CD4-positive, alpha-beta memory T cell (primary cell): ENCODE measurements around the gene PNKD. TPM values are rescaled to one million over a fixed set of nuclear protein-coding genes. Genes with fewer than 3 reads are reported as not detected.

ENCODE experiments used
- CTCF ChIA-PET: fragments of 350-600 bp; sonication (Branson Sonifier 250); formaldehyde crosslinking; loops from one replicate; lab custom pipeline; 2021; ENCODE audit warnings: inconsistent platforms; ENCODE audit not compliant: partially characterized antibody; lab: Charles Lee
- POLR2A ChIA-PET: fragments of 350-600 bp; sonication (Branson Sonifier 250); formaldehyde crosslinking; loops from one replicate; lab custom pipeline; 2021; ENCODE audit not compliant: partially characterized antibody; lab: Charles Lee
- DNase-seq, 5 donors: peaks; one replicate each; pipeline versions ENCODE4 v3.0.0 to v3.0.0-alpha.2; 2020 to 2022; ENCODE audit warnings: mixed read lengths in 1 of 5
- H3K27ac ChIP-seq: one replicate; pipeline ENCODE4 v1.7.0; 2013; ENCODE audit warnings: low read depth, low read length
- H3K27me3 ChIP-seq: 2 replicates; pipeline ENCODE4 v1.7.0; 2013; ENCODE audit warnings: mild to moderate bottlenecking, low read length, moderate library complexity; ENCODE audit not compliant: insufficient read depth
- H3K36me3 ChIP-seq: 2 replicates; pipeline ENCODE4 v1.7.0; 2013; ENCODE audit warnings: mild to moderate bottlenecking, low read length, moderate library complexity; ENCODE audit not compliant: insufficient read depth
- H3K4me1 ChIP-seq: 2 replicates; pipeline ENCODE4 v1.7.0; 2013; ENCODE audit warnings: mild to moderate bottlenecking, low read length, moderate library complexity; ENCODE audit not compliant: insufficient read depth
- H3K4me3 ChIP-seq, 2 donors: one replicate each; pipeline ENCODE4 v1.7.0; 2013; ENCODE audit warnings: low read length in 2 of 2, mild to moderate bottlenecking in 1 of 2
- H3K9me3 ChIP-seq, 2 donors: one replicate each; pipeline ENCODE4 v1.7.0; 2013; ENCODE audit warnings: low read length in 2 of 2, control low read depth in 1 of 2; ENCODE audit not compliant: control insufficient read depth in 1 of 2
- H3K27ac Mint-ChIP-seq, 7 donors: one replicate each; pipeline ENCODE4 v1.8.0; 2020 to 2021; ENCODE audit warnings: mixed read lengths in 7 of 7, mild to moderate bottlenecking in 6 of 7, inconsistent platforms in 3 of 7, moderate library complexity in 3 of 7
- H3K27me3 Mint-ChIP-seq, 2 donors: one replicate each; pipeline ENCODE4 v1.8.0; 2020 to 2021; ENCODE audit warnings: mixed read lengths in 2 of 2
- H3K36me3 Mint-ChIP-seq, 2 donors: one replicate each; pipeline ENCODE4 v1.8.0; 2020 to 2021; ENCODE audit warnings: mixed read lengths in 2 of 2, inconsistent platforms in 1 of 2, mild to moderate bottlenecking in 1 of 2
- H3K4me1 Mint-ChIP-seq, 4 donors: one replicate each; pipeline ENCODE4 v1.8.0; 2020 to 2021; ENCODE audit warnings: mixed read lengths in 4 of 4, mild to moderate bottlenecking in 1 of 4
- H3K4me3 Mint-ChIP-seq, 8 donors: one replicate each; pipeline ENCODE4 v1.8.0; 2020 to 2021; ENCODE audit warnings: mixed read lengths in 8 of 8, mild to moderate bottlenecking in 7 of 8, moderate library complexity in 6 of 8, inconsistent platforms in 3 of 8
- H3K9me3 Mint-ChIP-seq, 8 donors: one replicate each; pipeline ENCODE4 v1.8.0; 2020 to 2021; ENCODE audit warnings: mixed read lengths in 8 of 8, mild to moderate bottlenecking in 5 of 8, inconsistent platforms in 3 of 8, moderate library complexity in 1 of 8
- intact Hi-C: fragments of 100-400 bp; cut with micrococcal nuclease; formaldehyde crosslinking; loops from one replicate; pipeline ENCODE4 v1.15.1; 2023
- polyA plus RNA-seq, 2 donors: library from polyadenylated mRNA; unstranded; fragments of 300-500 nt; fragmentation: Illumina TruSeq; gene quantifications; one replicate each; pipeline ENCODE4 v1.2.3, GENCODE V29; 2021
- total RNA-seq, 2 experiments: library from RNA; stranded (reverse); gene quantifications; one replicate each; pipeline ENCODE4 v1.2.3, GENCODE V29; 2021

PNKD gene
- total and polyA plus RNA-seq, 4 experiments from 2014 or later, result 31.1 to 101 (median 59.0) TPM

DNA sequence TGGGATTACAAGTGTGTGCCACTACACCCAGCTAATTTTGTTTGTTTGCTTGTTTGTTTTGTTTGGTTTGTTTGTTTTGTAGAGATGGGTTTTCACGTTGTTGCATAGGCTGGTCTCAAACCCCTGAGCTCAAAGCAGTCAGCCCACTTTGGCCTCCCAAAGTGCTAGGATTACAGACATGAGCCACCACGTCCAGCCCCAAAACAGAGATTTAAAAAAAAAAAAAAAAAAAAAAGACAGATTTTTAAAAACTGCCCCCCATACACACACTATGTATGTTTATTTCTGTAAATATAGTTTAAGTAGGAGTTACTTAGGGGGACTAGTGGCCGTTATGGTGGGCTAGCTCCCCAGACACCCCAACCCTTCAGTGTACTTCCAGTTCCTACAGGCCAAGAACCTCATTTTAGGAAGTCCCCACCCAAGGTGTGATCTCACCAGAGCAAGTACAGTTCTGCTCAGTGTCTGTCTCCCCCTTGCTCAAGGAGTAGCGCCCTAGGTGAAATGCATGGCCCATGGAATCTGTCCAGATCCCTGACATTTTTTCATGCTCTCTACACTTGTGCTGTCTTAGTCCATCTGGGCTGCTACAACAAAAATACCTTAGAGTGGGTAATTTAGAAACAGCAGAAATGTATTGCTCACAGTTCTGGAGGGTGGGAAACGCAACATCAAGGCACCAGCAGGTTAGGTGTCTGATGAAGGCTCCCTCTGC lies 23.6 kb downstream of the PNKD start:
- Histone ChIP-seq H3K27ac (no peak overlapping the region), H3K27me3 (no peaks in the 10 kb centered on the region), H3K9me3 (no peaks in the 10 kb centered on the region), H3K36me3 (no peaks in the 10 kb centered on the region), H3K4me1 (peaks cover 41% of the 10 kb centered on the region), H3K4me3 (no peak overlapping the region)
- ChIA-PET CTCF (interaction anchor here (0.7 to 20.1 kb wide), 8 partner anchors 13 to 886 kb away, joined by 3 to 446 read pairs (median 6); partner anchors contain the start of genes AAMP, CATIP and PNKD), POLR2A (interaction anchor here (0.8 to 11.2 kb wide), 5 partner anchors 20 to 112 kb away, joined by 3 to 176 read pairs (median 42); partner anchors contain the start of genes AAMP and PNKD)
- Mint-ChIP-seq H3K36me3 (peaks cover 0 to 18% of the 10 kb centered on the region in 2 donors), H3K9me3 (no peaks in the 10 kb centered on the region), H3K4me1 (peaks cover 25 to 59% (median 40%) of the 10 kb centered on the region in 4 donors), H3K27ac (peak overlapping the region; percentile 15 to 72 (median 47)), H3K4me3 (peak overlapping the region in 3 of 8 donors; percentile 35 to 52 (median 39)), H3K27me3 (no peaks in the 10 kb centered on the region)
- intact Hi-C loops, result no loop called here
- no peak for DNase-seq

DNA sequence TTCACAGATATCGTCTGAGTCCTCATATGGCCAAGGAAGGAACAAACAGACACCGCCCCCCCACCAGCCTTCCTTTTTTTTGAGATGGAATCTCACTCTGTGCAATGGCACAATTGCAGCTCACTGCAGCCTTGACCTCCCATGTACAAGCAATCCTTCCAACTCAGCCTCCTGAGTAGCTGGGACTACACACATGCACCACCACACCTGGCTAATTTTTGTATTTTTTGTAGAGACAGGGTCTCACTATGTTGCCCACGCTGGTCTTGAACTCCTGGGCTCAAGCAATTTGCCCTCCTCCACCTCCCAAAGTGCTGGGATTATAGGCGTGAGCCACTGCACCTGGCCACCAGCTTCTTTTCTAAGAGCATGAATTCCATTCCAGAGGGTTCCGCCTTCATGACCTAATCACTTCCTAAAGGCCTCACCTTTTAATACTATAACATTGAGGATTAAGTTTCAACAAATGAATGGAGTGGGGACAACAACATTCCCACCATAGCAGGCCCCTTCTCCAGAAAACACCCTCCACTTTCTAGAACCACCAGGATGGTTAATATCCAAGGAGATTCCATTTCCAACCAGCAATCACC lies 24.2 kb downstream of the PNKD start:
- CTCF ChIA-PET, result interaction anchor here (1.1 to 20.1 kb wide), 5 partner anchors 8 to 102 kb away, joined by 3 to 446 read pairs (median 36); partner anchors contain the start of genes AAMP, CATIP and PNKD
- peaks cover 22 to 53% (median 35%) of the 10 kb centered on the region in 4 donors for H3K4me1 Mint-ChIP-seq
- no peak for DNase-seq
- Histone ChIP-seq H3K27ac (no peak overlapping the region), H3K36me3 (no peaks in the 10 kb centered on the region), H3K4me3 (no peak overlapping the region), H3K4me1 (peaks cover 34% of the 10 kb centered on the region), H3K27me3 (no peaks in the 10 kb centered on the region), H3K9me3 (no peaks in the 10 kb centered on the region)
- H3K36me3 Mint-ChIP-seq, result peaks cover 0 to 18% of the 10 kb centered on the region in 2 donors
- no peaks in the 10 kb centered on the region for H3K9me3 Mint-ChIP-seq
- no peaks in the 10 kb centered on the region for H3K27me3 Mint-ChIP-seq
- intact Hi-C loops, result no loop called here
- H3K27ac Mint-ChIP-seq, result peak overlapping the region; percentile 47 to 72 (median 54)
- peak overlapping the region in 2 of 8 donors; percentile 39 to 50 for H3K4me3 Mint-ChIP-seq
- POLR2A ChIA-PET, result interaction anchor here (1.2 to 11.2 kb wide), 4 partner anchors 9 to 106 kb away, joined by 5 to 176 read pairs (median 14); partner anchors contain the start of genes AAMP and PNKD

DNA sequence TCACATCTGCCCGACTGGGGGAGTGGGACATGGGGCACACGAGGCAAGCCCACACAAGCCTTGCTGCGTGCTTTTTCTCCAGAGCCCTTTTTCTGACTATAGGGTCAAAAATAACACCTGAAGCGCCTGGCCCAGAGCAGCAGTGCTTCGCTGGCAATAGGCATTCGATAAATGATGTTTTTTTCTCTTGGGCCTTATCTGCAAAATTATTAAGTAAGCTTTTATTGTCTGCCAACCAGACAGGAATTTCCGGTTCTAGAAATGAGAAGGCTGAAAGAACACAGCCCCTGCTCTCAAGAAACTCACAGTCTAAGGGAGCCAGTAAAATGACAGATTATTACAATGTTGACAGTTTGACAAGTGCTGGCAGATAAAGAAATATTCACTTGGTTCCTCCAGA lies 24.7 kb downstream of the PNKD start:
- Mint-ChIP-seq H3K36me3 (peaks cover 0 to 13% of the 10 kb centered on the region in 2 donors), H3K4me3 (peak overlapping the region in 2 of 8 donors; percentile 30 to 46), H3K27me3 (no peaks in the 10 kb centered on the region), H3K27ac (peak overlapping the region in 6 of 7 donors; percentile 50 to 94 (median 60)), H3K9me3 (no peaks in the 10 kb centered on the region), H3K4me1 (peaks cover 17 to 48% (median 30%) of the 10 kb centered on the region in 4 donors)
- Histone ChIP-seq H3K36me3 (no peaks in the 10 kb centered on the region), H3K27me3 (no peaks in the 10 kb centered on the region), H3K27ac (no peak overlapping the region), H3K4me3 (no peak overlapping the region), H3K9me3 (no peaks in the 10 kb centered on the region), H3K4me1 (peaks cover 29% of the 10 kb centered on the region)
- DNase-seq, result no peak
- ChIA-PET CTCF (interaction anchor here (2.0 to 20.1 kb wide), 4 partner anchors 9 to 101 kb away, joined by 21 to 446 read pairs (median 94); partner anchors contain the start of genes AAMP, CATIP and PNKD), POLR2A (interaction anchor here (0.8 to 11.2 kb wide), 5 partner anchors 9 to 105 kb away, joined by 3 to 176 read pairs (median 11); partner anchors contain the start of genes AAMP and PNKD)
- intact Hi-C loops, result no loop called here

DNA sequence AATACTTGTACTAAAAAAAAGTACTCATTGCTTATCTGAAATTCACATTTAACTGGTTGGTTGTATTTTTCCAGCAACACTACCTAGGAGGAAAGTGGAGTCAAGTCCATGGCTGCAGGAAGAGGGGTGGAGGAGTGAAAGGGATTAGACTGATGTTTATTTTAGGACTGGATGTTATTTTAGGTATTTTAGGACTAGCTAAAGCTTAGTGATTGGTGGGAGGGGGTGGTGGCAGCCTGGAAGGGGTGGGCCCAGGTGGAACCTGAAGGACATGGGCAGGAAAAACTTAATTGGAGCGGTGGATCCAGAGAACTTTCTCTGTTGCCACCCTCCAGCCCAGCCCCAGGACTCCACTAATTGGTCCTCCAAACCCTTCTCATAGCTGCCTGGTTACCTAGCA lies 25.9 kb downstream of the PNKD start:
- no peak overlapping the region for H3K4me3 Mint-ChIP-seq
- H3K4me3 ChIP-seq, result no peak overlapping the region
- H3K27ac ChIP-seq, result no peak overlapping the region
- no peak for DNase-seq
- H3K36me3 Mint-ChIP-seq, result peaks cover 0 to 4% of the 10 kb centered on the region in 2 donors
- peaks cover 11 to 39% (median 22%) of the 10 kb centered on the region in 4 donors for H3K4me1 Mint-ChIP-seq
- CTCF ChIA-PET, result interaction anchor here (2.0 to 20.1 kb wide), 4 partner anchors 10 to 100 kb away, joined by 21 to 446 read pairs (median 94); partner anchors contain the start of genes AAMP, CATIP and PNKD
- no peaks in the 10 kb centered on the region for H3K36me3 ChIP-seq
- POLR2A ChIA-PET, result interaction anchor here (2.1 to 11.2 kb wide), 3 partner anchors 11 to 71 kb away, joined by 5 to 176 read pairs (median 18); partner anchors contain the start of genes AAMP and PNKD
- H3K27me3 Mint-ChIP-seq, result no peaks in the 10 kb centered on the region
- peak overlapping the region in 2 of 7 donors; percentile 70 to 77 for H3K27ac Mint-ChIP-seq
- H3K27me3 ChIP-seq, result no peaks in the 10 kb centered on the region
- H3K4me1 ChIP-seq, result peaks cover 21% of the 10 kb centered on the region
- intact Hi-C loops, result no loop called here
- H3K9me3 ChIP-seq, result no peaks in the 10 kb centered on the region
- H3K9me3 Mint-ChIP-seq, result no peaks in the 10 kb centered on the region

DNA sequence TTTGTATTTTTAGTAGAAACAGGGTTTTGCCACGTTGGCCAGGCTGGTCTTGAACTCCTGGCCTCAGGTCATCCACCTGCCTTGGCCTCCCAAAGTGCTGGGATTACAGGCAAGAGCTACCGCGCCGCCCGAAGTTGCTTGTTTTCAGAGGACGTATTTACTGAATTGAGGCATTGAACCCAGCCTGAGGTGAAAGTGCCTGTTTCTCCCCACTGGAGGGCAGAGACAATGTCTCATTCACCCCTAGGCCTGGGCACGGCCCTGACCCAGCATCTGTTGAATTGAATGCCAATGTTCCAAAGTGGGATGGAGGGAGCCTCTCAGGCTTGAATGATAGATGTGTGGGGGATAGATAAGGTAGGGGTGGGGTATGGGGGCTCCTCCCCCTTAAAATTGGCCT lies 26.5 kb downstream of the PNKD start:
- no peak for DNase-seq
- CTCF ChIA-PET, result interaction anchor here (2.0 to 20.1 kb wide), 3 partner anchors 11 to 61 kb away, joined by 21 to 446 read pairs (median 151); partner anchors contain the start of genes AAMP, CATIP and PNKD
- no peaks in the 10 kb centered on the region for H3K36me3 Mint-ChIP-seq
- H3K9me3 ChIP-seq, result no peaks in the 10 kb centered on the region
- H3K4me1 Mint-ChIP-seq, result peaks cover 13 to 38% (median 25%) of the 10 kb centered on the region in 4 donors
- no peaks in the 10 kb centered on the region for H3K27me3 Mint-ChIP-seq
- no peak overlapping the region for H3K4me3 Mint-ChIP-seq
- no peak overlapping the region for H3K27ac ChIP-seq
- no peaks in the 10 kb centered on the region for H3K27me3 ChIP-seq
- H3K27ac Mint-ChIP-seq, result no peak overlapping the region
- no peak overlapping the region for H3K4me3 ChIP-seq
- H3K36me3 ChIP-seq, result no peaks in the 10 kb centered on the region
- H3K4me1 ChIP-seq, result peaks cover 25% of the 10 kb centered on the region
- no peaks in the 10 kb centered on the region for H3K9me3 Mint-ChIP-seq
- POLR2A ChIA-PET, result interaction anchor here (0.6 to 11.2 kb wide), 4 partner anchors 11 to 71 kb away, joined by 3 to 176 read pairs (median 12); partner anchors contain the start of genes AAMP and PNKD
- intact Hi-C loops, result no loop called here

DNA sequence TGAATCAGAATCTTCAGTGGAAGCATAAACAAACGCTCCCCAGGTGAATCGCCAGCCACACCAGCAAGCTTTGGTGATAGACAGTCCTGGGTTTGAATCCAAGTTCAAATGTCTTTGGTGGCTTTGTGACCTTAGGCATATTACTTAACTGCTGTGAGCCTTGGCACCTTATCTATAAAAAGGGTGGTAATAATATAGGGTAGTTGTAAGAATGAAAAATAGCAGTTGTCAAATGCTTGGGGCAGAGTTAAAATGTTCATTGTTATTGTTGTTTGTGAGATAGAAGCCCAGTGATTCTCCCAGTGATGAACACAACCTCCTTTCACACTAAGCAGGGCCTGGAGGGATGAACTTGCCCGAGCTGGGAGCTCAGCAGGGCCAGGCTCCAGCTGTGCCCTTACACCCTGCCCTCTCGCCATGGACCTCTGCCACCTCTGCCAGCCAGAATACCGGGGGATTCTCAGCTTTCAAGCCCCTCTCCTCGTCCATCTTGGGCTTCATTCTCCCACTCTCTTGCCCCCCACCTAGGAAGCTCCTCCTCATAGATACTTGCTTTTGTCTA lies 28.1 kb downstream of the PNKD start:
- Mint-ChIP-seq H3K4me3 (no peak overlapping the region), H3K36me3 (no peaks in the 10 kb centered on the region), H3K9me3 (no peaks in the 10 kb centered on the region), H3K4me1 (peaks cover 10 to 28% (median 20%) of the 10 kb centered on the region in 4 donors), H3K27me3 (no peaks in the 10 kb centered on the region), H3K27ac (peak overlapping the region in 2 of 7 donors; percentile 12 to 56)
- POLR2A ChIA-PET, result interaction anchor here (1.1 to 11.2 kb wide), 5 partner anchors 11 to 102 kb away, joined by 3 to 176 read pairs (median 6); partner anchors contain the start of genes AAMP, CATIP, CTDSP1 and PNKD
- H3K27me3 ChIP-seq, result no peaks in the 10 kb centered on the region
- H3K4me3 ChIP-seq, result no peak overlapping the region
- intact Hi-C loops, result no loop called here
- H3K9me3 ChIP-seq, result no peaks in the 10 kb centered on the region
- CTCF ChIA-PET, result interaction anchor here (0.9 to 20.1 kb wide), 10 partner anchors 8 to 168 kb away, joined by 3 to 446 read pairs (median 4); partner anchors contain the start of genes AAMP, CATIP and PNKD
- peaks cover 16% of the 10 kb centered on the region for H3K4me1 ChIP-seq
- no peak overlapping the region for H3K27ac ChIP-seq
- H3K36me3 ChIP-seq, result no peaks in the 10 kb centered on the region
- no peak for DNase-seq
